SU-DHL-6 (cell line): Measurements from ENCODE around the gene RAB1A.
A peak's percentile ranks its signal among the peaks of the same experiment; 100 is the strongest.

Source experiments
- H2AFZ ChIP-seq: fragments of 200-600 bp; sonication (generic); 2 replicates; pipeline ENCODE4 v1.6.1; 2014; ENCODE audit warnings: low read depth, mild to moderate bottlenecking, moderate library complexity, mixed read lengths, antibody characterized with exemption, low read length; ENCODE audit not compliant: severe bottlenecking
- H3F3A ChIP-seq: fragments of 200-600 bp; shearing (Covaris generic); 2 replicates; pipeline ENCODE4 v1.6.0; 2016; ENCODE audit warnings: antibody characterized with exemption, mild to moderate bottlenecking; ENCODE audit not compliant: insufficient read depth
- H3K27ac ChIP-seq: fragments of 200-600 bp; sonication (generic); 2 replicates; pipeline ENCODE4 v1.5.1; 2016; ENCODE audit warnings: low read depth, mild to moderate bottlenecking, low read length, moderate library complexity, mixed read lengths
- H3K27me3 ChIP-seq: fragments of 200-600 bp; sonication (generic), shearing (Covaris generic); 2 replicates; pipeline ENCODE4 v1.6.0; 2014; ENCODE audit warnings: mild to moderate bottlenecking, low read length
- H3K36me3 ChIP-seq: fragments of 200-600 bp; sonication (generic); 2 replicates; pipeline ENCODE4 v1.6.1; 2014; ENCODE audit warnings: mild to moderate bottlenecking, low read length, mixed read lengths
- H3K4me2 ChIP-seq: fragments of 300-600, 200-600 bp; shearing (Covaris generic), sonication (generic); 2 replicates; pipeline ENCODE4 v1.6.0; 2014; ENCODE audit warnings: low read length, low read depth, mild to moderate bottlenecking; ENCODE audit not compliant: poor library complexity, severe bottlenecking
- H3K4me3 ChIP-seq: fragments of 200-600 bp; sonication (generic); 2 replicates; pipeline ENCODE4 v1.5.1; 2014; ENCODE audit warnings: antibody characterized with exemption, low read length, mild to moderate bottlenecking, mixed read lengths; ENCODE audit not compliant: insufficient read depth, poor library complexity, severe bottlenecking
- H3K79me2 ChIP-seq: fragments of 200-600 bp; sonication (generic); 2 replicates; pipeline ENCODE4 v1.6.1; 2014; ENCODE audit warnings: mild to moderate bottlenecking, low read length, moderate library complexity; ENCODE audit not compliant: insufficient read depth
- H3K9ac ChIP-seq: fragments of 200-600 bp; sonication (generic); 2 replicates; pipeline ENCODE4 v1.7.0; 2014; ENCODE audit warnings: mild to moderate bottlenecking, low read length
- H3K9me2 ChIP-seq: fragments of 200-600 bp; sonication (generic); replicated peaks from 2 replicates; pipeline ENCODE4 v1.6.1; 2014; ENCODE audit warnings: low read length; ENCODE audit not compliant: insufficient read depth
- H3K9me3 ChIP-seq: fragments of 200-600 bp; sonication (generic); 2 replicates; pipeline ENCODE4 v1.6.1; 2014; ENCODE audit warnings: low read length, mixed read lengths; ENCODE audit not compliant: insufficient read depth
- H4K20me1 ChIP-seq: fragments of 200-600 bp; sonication (generic); 2 replicates; pipeline ENCODE4 v1.6.1; 2014; ENCODE audit warnings: low read depth, mild to moderate bottlenecking, antibody characterized with exemption, low read length, moderate library complexity, mixed read lengths
- EZH2phosphoT487 ChIP-seq: fragments of 200-600 bp; sonication (generic), shearing (Covaris generic); conservative IDR thresholded peaks from 2 replicates; pipeline ENCODE4 v1.6.1; 2018; ENCODE audit warnings: mild to moderate bottlenecking, antibody characterized with exemption, low read length, moderate library complexity, mixed read lengths
- TF ChIP-seq, protein P1 (sequence below): fragments of 200-600 bp; sonication (generic); IDR thresholded peaks from one replicate; pipeline ENCODE4 v1.5.1; 2017; ENCODE audit warnings: antibody characterized with exemption, mild to moderate bottlenecking, low read length, moderate library complexity; ENCODE audit not compliant: insufficient read depth, poor library complexity, severe bottlenecking

Gene RAB1A

GRCh38 chr2:65153515-65153914 is 23.6 kb upstream of the RAB1A start:
- H3K4me2 ChIP-seq, result no peak overlapping the region
- H3K9me3 ChIP-seq, result no peaks in the 10 kb centered on the region
- no peak overlapping the region for H3K27ac ChIP-seq
- H3K9ac ChIP-seq, result no peak overlapping the region
- H3K9me2 ChIP-seq, result no peaks in the 10 kb centered on the region
- no peak overlapping the region for H2AFZ ChIP-seq
- H4K20me1 ChIP-seq, result no peaks in the 10 kb centered on the region
- no peaks in the 10 kb centered on the region for H3F3A ChIP-seq
- TF ChIP-seq EZH2phosphoT487, result no peak
- TF ChIP-seq, protein P1, sequence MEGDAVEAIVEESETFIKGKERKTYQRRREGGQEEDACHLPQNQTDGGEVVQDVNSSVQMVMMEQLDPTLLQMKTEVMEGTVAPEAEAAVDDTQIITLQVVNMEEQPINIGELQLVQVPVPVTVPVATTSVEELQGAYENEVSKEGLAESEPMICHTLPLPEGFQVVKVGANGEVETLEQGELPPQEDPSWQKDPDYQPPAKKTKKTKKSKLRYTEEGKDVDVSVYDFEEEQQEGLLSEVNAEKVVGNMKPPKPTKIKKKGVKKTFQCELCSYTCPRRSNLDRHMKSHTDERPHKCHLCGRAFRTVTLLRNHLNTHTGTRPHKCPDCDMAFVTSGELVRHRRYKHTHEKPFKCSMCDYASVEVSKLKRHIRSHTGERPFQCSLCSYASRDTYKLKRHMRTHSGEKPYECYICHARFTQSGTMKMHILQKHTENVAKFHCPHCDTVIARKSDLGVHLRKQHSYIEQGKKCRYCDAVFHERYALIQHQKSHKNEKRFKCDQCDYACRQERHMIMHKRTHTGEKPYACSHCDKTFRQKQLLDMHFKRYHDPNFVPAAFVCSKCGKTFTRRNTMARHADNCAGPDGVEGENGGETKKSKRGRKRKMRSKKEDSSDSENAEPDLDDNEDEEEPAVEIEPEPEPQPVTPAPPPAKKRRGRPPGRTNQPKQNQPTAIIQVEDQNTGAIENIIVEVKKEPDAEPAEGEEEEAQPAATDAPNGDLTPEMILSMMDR, result no peak
- no peak overlapping the region for H3K4me3 ChIP-seq
- H3K79me2 ChIP-seq, result no peaks in the 10 kb centered on the region
- H3K36me3 ChIP-seq, result no peaks in the 10 kb centered on the region
- no peaks in the 10 kb centered on the region for H3K27me3 ChIP-seq

- Histone ChIP-seq H3K27me3 (no peaks in the 10 kb centered on the region), H2AFZ (no peak overlapping the region), H3K4me2 (no peak overlapping the region), H3K9ac (no peak overlapping the region), H3K27ac (no peak overlapping the region), H3K9me2 (no peaks in the 10 kb centered on the region), H3F3A (no peaks in the 10 kb centered on the region), H3K36me3 (no peaks in the 10 kb centered on the region), H3K9me3 (no peaks in the 10 kb centered on the region), H3K79me2 (no peaks in the 10 kb centered on the region), H4K20me1 (no peaks in the 10 kb centered on the region), H3K4me3 (no peak overlapping the region)
- TF ChIP-seq, protein P1, result no peak
- no peak for TF ChIP-seq EZH2phosphoT487
Observed at GRCh38 chr2:65146078-65146477, 16.2 kb upstream of the RAB1A start.

- Histone ChIP-seq H3K36me3 (no peaks in the 10 kb centered on the region), H3K9me3 (no peaks in the 10 kb centered on the region), H3K27me3 (no peaks in the 10 kb centered on the region), H2AFZ (no peak overlapping the region), H3K9ac (no peak overlapping the region), H3K4me2 (no peak overlapping the region), H3K4me3 (no peak overlapping the region), H3K27ac (no peak overlapping the region), H4K20me1 (no peaks in the 10 kb centered on the region), H3K9me2 (no peaks in the 10 kb centered on the region), H3F3A (no peaks in the 10 kb centered on the region), H3K79me2 (no peaks in the 10 kb centered on the region)
- no peak for TF ChIP-seq EZH2phosphoT487
- TF ChIP-seq, protein P1, result no peak
Observed at GRCh38 chr2:65144571-65144970, 14.7 kb upstream of the RAB1A start.

DNA sequence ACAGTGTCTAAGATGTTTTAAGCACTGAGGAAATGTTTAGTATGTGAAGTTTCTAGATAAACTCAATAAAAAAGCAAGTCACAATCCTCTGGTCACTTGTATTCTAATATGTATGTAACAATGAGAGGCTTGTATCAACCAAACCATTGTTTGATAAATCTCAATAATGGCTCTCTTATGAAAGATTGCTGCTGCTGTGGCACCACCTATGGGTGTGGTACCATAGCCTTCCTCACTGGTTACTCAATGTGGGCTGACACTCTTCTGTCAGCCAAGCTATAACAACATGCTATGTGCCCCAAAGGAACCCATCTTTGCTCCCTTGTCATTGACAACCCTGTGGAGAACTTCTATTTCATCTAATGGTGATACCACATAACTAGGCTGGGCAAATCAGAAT is 12.6 kb upstream of the RAB1A start:
- Histone ChIP-seq H3K79me2 (no peaks in the 10 kb centered on the region), H3K27ac (no peak overlapping the region), H3F3A (no peaks in the 10 kb centered on the region), H3K4me3 (no peak overlapping the region), H3K4me2 (no peak overlapping the region), H4K20me1 (no peaks in the 10 kb centered on the region), H3K9me2 (no peaks in the 10 kb centered on the region), H3K9ac (no peak overlapping the region), H3K36me3 (no peaks in the 10 kb centered on the region), H3K27me3 (no peaks in the 10 kb centered on the region), H3K9me3 (no peaks in the 10 kb centered on the region), H2AFZ (no peak overlapping the region)
- no peak for TF ChIP-seq EZH2phosphoT487
- TF ChIP-seq, protein P1, result peak; percentile 15
